ENCODE data around the gene PTPRU.

The PTPRU gene

GRCh38 chr1:29331729-29332128, 95.4 kb downstream of the PTPRU start:
- Histone ChIP-seq H3K9ac (ENCODE audit: low read depth, low read length) (no peak overlapping the region), H3K27ac (ENCODE audit: low read length) (no peak overlapping the region), H3K27me3 (ENCODE audit: insufficient read depth, low read length) (no peaks in the 10 kb centered on the region), H3K4me1 (ENCODE audit: insufficient read depth, low read length) (no peaks in the 10 kb centered on the region; the same call in 1 of the 2 replicates), H3K4me3 (ENCODE audit: low read length) (no peak overlapping the region), H3K9me3 (ENCODE audit: insufficient read depth, low read depth, low read length) (no peaks in the 10 kb centered on the region), H3K36me3 (ENCODE audit: insufficient read depth, low read depth, low read length) (peaks cover 4% of the 10 kb centered on the region; the same call in 1 of the 2 replicates)

GRCh38 chr1:29332204-29332603, 95.9 kb downstream of the PTPRU start:
- Histone ChIP-seq H3K36me3 (ENCODE audit: insufficient read depth, low read depth, low read length) (peaks cover 4% of the 10 kb centered on the region; the same call in 1 of the 2 replicates), H3K9me3 (ENCODE audit: insufficient read depth, low read depth, low read length) (no peaks in the 10 kb centered on the region), H3K4me1 (ENCODE audit: insufficient read depth, low read length) (no peaks in the 10 kb centered on the region; the same call in 1 of the 2 replicates), H3K9ac (ENCODE audit: low read depth, low read length) (no peak overlapping the region), H3K27me3 (ENCODE audit: insufficient read depth, low read length) (no peaks in the 10 kb centered on the region), H3K4me3 (ENCODE audit: low read length) (no peak overlapping the region), H3K27ac (ENCODE audit: low read length) (no peak overlapping the region)

GRCh38 chr1:29333008-29333407, 96.7 kb downstream of the PTPRU start:
- no peaks in the 10 kb centered on the region for H3K27me3 ChIP-seq (ENCODE audit: insufficient read depth, low read length)

GRCh38 chr1:29335573-29335972, 99.3 kb downstream of the PTPRU start:
- no peak overlapping the region for H3K27ac ChIP-seq (ENCODE audit: low read length)
- H3K4me1 ChIP-seq (ENCODE audit: insufficient read depth, low read length): no peaks in the 10 kb centered on the region; the same call in 1 of the 2 replicates
- H3K36me3 ChIP-seq (ENCODE audit: insufficient read depth, low read depth, low read length): no peaks in the 10 kb centered on the region
- H3K27me3 ChIP-seq (ENCODE audit: insufficient read depth, low read length): no peaks in the 10 kb centered on the region
- H3K9me3 ChIP-seq (ENCODE audit: insufficient read depth, low read depth, low read length): no peaks in the 10 kb centered on the region
- no peak overlapping the region for H3K4me3 ChIP-seq (ENCODE audit: low read length)
- no peak overlapping the region for H3K9ac ChIP-seq (ENCODE audit: low read depth, low read length)

More at GRCh38 chr1:29333008-29333407, 96.7 kb downstream of the PTPRU start:
- Histone ChIP-seq H3K36me3 (ENCODE audit: insufficient read depth, low read depth, low read length) (peaks cover 1% of the 10 kb centered on the region; the same call in 1 of the 2 replicates), H3K4me3 (ENCODE audit: low read length) (no peak overlapping the region), H3K27ac (ENCODE audit: low read length) (no peak overlapping the region), H3K9ac (ENCODE audit: low read depth, low read length) (no peak overlapping the region), H3K9me3 (ENCODE audit: insufficient read depth, low read depth, low read length) (no peaks in the 10 kb centered on the region), H3K4me1 (ENCODE audit: insufficient read depth, low read length) (no peaks in the 10 kb centered on the region; the same call in 1 of the 2 replicates)

- no peak overlapping the region for H3K27ac ChIP-seq (ENCODE audit: low read length)
- peaks cover 6% of the 10 kb centered on the region for H3K4me1 ChIP-seq (ENCODE audit: insufficient read depth, low read length)
- H3K4me3 ChIP-seq (ENCODE audit: low read length): no peak overlapping the region
- H3K9me3 ChIP-seq (ENCODE audit: insufficient read depth, low read depth, low read length): no peaks in the 10 kb centered on the region
- no peak overlapping the region for H3K9ac ChIP-seq (ENCODE audit: low read depth, low read length)
- no peaks in the 10 kb centered on the region for H3K36me3 ChIP-seq (ENCODE audit: insufficient read depth, low read depth, low read length)
- H3K27me3 ChIP-seq (ENCODE audit: insufficient read depth, low read length): no peaks in the 10 kb centered on the region
Measured at GRCh38 chr1:29338908-29339575, 102.7 kb downstream of the PTPRU start.

GRCh38 chr1:29341936-29342335, 105.6 kb downstream of the PTPRU start:
- H3K4me3 ChIP-seq (ENCODE audit: low read length): no peak overlapping the region
- 0 out of 2 replicates have a peak, but pooled peaks cover 5% of the 10 kb centered on the region for H3K27me3 ChIP-seq (ENCODE audit: insufficient read depth, low read length)

GRCh38 chr1:29342351-29342750, 106.0 kb downstream of the PTPRU start:
- Histone ChIP-seq H3K9ac (ENCODE audit: low read depth, low read length) (no peak overlapping the region), H3K27me3 (ENCODE audit: insufficient read depth, low read length) (0 out of 2 replicates have a peak, but pooled peaks cover 5% of the 10 kb centered on the region), H3K36me3 (ENCODE audit: insufficient read depth, low read depth, low read length) (no peaks in the 10 kb centered on the region), H3K4me3 (ENCODE audit: low read length) (no peak overlapping the region), H3K4me1 (ENCODE audit: insufficient read depth, low read length) (peaks cover 13% of the 10 kb centered on the region; the same call in 1 of the 2 replicates), H3K9me3 (ENCODE audit: insufficient read depth, low read depth, low read length) (no peaks in the 10 kb centered on the region), H3K27ac (ENCODE audit: low read length) (no peak overlapping the region)

More at GRCh38 chr1:29341936-29342335, 105.6 kb downstream of the PTPRU start:
- Histone ChIP-seq H3K4me1 (ENCODE audit: insufficient read depth, low read length) (peaks cover 13% of the 10 kb centered on the region; the same call in 1 of the 2 replicates), H3K27ac (ENCODE audit: low read length) (no peak overlapping the region), H3K9ac (ENCODE audit: low read depth, low read length) (no peak overlapping the region), H3K9me3 (ENCODE audit: insufficient read depth, low read depth, low read length) (no peaks in the 10 kb centered on the region), H3K36me3 (ENCODE audit: insufficient read depth, low read depth, low read length) (no peaks in the 10 kb centered on the region)

- Histone ChIP-seq H3K36me3 (ENCODE audit: insufficient read depth, low read depth, low read length) (no peaks in the 10 kb centered on the region), H3K27me3 (ENCODE audit: insufficient read depth, low read length) (0 out of 2 replicates have a peak, but pooled peaks cover 5% of the 10 kb centered on the region), H3K27ac (ENCODE audit: low read length) (no peak overlapping the region), H3K9me3 (ENCODE audit: insufficient read depth, low read depth, low read length) (no peaks in the 10 kb centered on the region), H3K4me3 (ENCODE audit: low read length) (no peak overlapping the region), H3K4me1 (ENCODE audit: insufficient read depth, low read length) (peaks cover 13% of the 10 kb centered on the region; the same call in 1 of the 2 replicates), H3K9ac (ENCODE audit: low read depth, low read length) (no peak overlapping the region)
Measured at GRCh38 chr1:29342983-29343382, 106.7 kb downstream of the PTPRU start.

GRCh38 chr1:29343476-29343875, 107.2 kb downstream of the PTPRU start:
- peaks cover 13% of the 10 kb centered on the region; the same call in 1 of the 2 replicates for H3K4me1 ChIP-seq (ENCODE audit: insufficient read depth, low read length)
- H3K9me3 ChIP-seq (ENCODE audit: insufficient read depth, low read depth, low read length): no peaks in the 10 kb centered on the region
- H3K27me3 ChIP-seq (ENCODE audit: insufficient read depth, low read length): 0 out of 2 replicates have a peak, but pooled peaks cover 5% of the 10 kb centered on the region
- no peak overlapping the region for H3K9ac ChIP-seq (ENCODE audit: low read depth, low read length)
- H3K4me3 ChIP-seq (ENCODE audit: low read length): no peak overlapping the region
- no peaks in the 10 kb centered on the region for H3K36me3 ChIP-seq (ENCODE audit: insufficient read depth, low read depth, low read length)
- no peak overlapping the region for H3K27ac ChIP-seq (ENCODE audit: low read length)

- peaks cover 13% of the 10 kb centered on the region; the same call in 1 of the 2 replicates for H3K4me1 ChIP-seq (ENCODE audit: insufficient read depth, low read length)
- no peak overlapping the region for H3K27ac ChIP-seq (ENCODE audit: low read length)
- H3K9me3 ChIP-seq (ENCODE audit: insufficient read depth, low read depth, low read length): no peaks in the 10 kb centered on the region
- H3K9ac ChIP-seq (ENCODE audit: low read depth, low read length): no peak overlapping the region
- 0 out of 2 replicates have a peak, but pooled peaks cover 5% of the 10 kb centered on the region for H3K27me3 ChIP-seq (ENCODE audit: insufficient read depth, low read length)
- no peak overlapping the region for H3K4me3 ChIP-seq (ENCODE audit: low read length)
- no peaks in the 10 kb centered on the region for H3K36me3 ChIP-seq (ENCODE audit: insufficient read depth, low read depth, low read length)
Measured at GRCh38 chr1:29343908-29344307, 107.6 kb downstream of the PTPRU start.

- Histone ChIP-seq H3K9me3 (ENCODE audit: insufficient read depth, low read depth, low read length) (no peaks in the 10 kb centered on the region), H3K36me3 (ENCODE audit: insufficient read depth, low read depth, low read length) (no peaks in the 10 kb centered on the region), H3K4me3 (ENCODE audit: low read length) (no peak overlapping the region), H3K4me1 (ENCODE audit: insufficient read depth, low read length) (peaks cover 13% of the 10 kb centered on the region; the same call in 1 of the 2 replicates), H3K27me3 (ENCODE audit: insufficient read depth, low read length) (0 out of 2 replicates have a peak, but pooled peaks cover 5% of the 10 kb centered on the region), H3K27ac (ENCODE audit: low read length) (no peak overlapping the region), H3K9ac (ENCODE audit: low read depth, low read length) (no peak overlapping the region)
Measured at GRCh38 chr1:29344336-29344735, 108.0 kb downstream of the PTPRU start.

- Histone ChIP-seq H3K9me3 (ENCODE audit: insufficient read depth, low read depth, low read length) (no peaks in the 10 kb centered on the region), H3K36me3 (ENCODE audit: insufficient read depth, low read depth, low read length) (no peaks in the 10 kb centered on the region), H3K9ac (ENCODE audit: low read depth, low read length) (no peak overlapping the region), H3K4me3 (ENCODE audit: low read length) (no peak overlapping the region), H3K4me1 (ENCODE audit: insufficient read depth, low read length) (peaks cover 13% of the 10 kb centered on the region; the same call in 1 of the 2 replicates), H3K27ac (ENCODE audit: low read length) (no peak overlapping the region), H3K27me3 (ENCODE audit: insufficient read depth, low read length) (peaks cover 5% of the 10 kb centered on the region; the same call in 1 of the 2 replicates)
Measured at GRCh38 chr1:29346576-29346975, 110.3 kb downstream of the PTPRU start.
